IMR-90 (cell line): ENCODE results near the gene NALCN. TPM values are rescaled to one million over a fixed set of nuclear protein-coding genes. Genes with fewer than 3 reads are reported as not detected.

Experiments
- ATAC-seq: fragments of 200-7000 bp; cut with Tn5 transposase; 2 replicates; pipeline ENCODE4 v1.9.1; 2020; ENCODE audit warnings: low read depth, mild to moderate bottlenecking, moderate library complexity
- BruUV-seq: library from RNA; stranded (reverse); fragments of 400-500 nt; replicated peaks from 2 replicates; lab custom pipeline; 2021; lab: Mats Ljungman, UMichigan
- CTCF ChIA-PET: fragments of 300-600 bp; formaldehyde crosslinking; extraction: SDS; loops from one replicate; lab custom pipeline; 2021; ENCODE audit warnings: antibody characterized with exemption; lab: Yijun Ruan, JAX
- POLR2A ChIA-PET: fragments of 300-600 bp; sonication (Branson Sonifier 250); formaldehyde crosslinking; loops from one replicate; lab custom pipeline; 2022; ENCODE audit warnings: antibody characterized with exemption; ENCODE audit not compliant: unreplicated experiment; lab: Charles Lee
- DNase-seq: peaks from one replicate; pipeline ENCODE4 v3.0.0; 2013
- H2AFZ ChIP-seq: replicated peaks from 2 replicates; pipeline ENCODE3; 2013; ENCODE audit warnings: low read length, mild to moderate bottlenecking; ENCODE audit not compliant: poor library complexity
- H2AK5ac ChIP-seq: 2 replicates; pipeline ENCODE4 v1.6.1; 2013; ENCODE audit warnings: low read depth, low read length, inconsistent platforms
- H2AK9ac ChIP-seq: replicated peaks from 2 replicates; pipeline ENCODE3; 2013; ENCODE audit warnings: mild to moderate bottlenecking, low read depth, low read length, moderate library complexity; ENCODE audit not compliant: poor library complexity
- H2BK120ac ChIP-seq: 2 replicates; pipeline ENCODE4 v1.6.1; 2013; ENCODE audit warnings: low read depth, low read length, inconsistent platforms
- H2BK15ac ChIP-seq: 3 replicates; pipeline ENCODE4 v1.6.1; 2013; ENCODE audit warnings: low read depth, low read length, inconsistent platforms
- H2BK20ac ChIP-seq: 2 replicates; pipeline ENCODE4 v1.6.1; 2013; ENCODE audit warnings: low read depth, mild to moderate bottlenecking, inconsistent platforms, low read length, moderate library complexity
- H2BK5ac ChIP-seq: 2 replicates; pipeline ENCODE4 v1.6.1; 2013; ENCODE audit warnings: mild to moderate bottlenecking, low read depth, low read length, inconsistent platforms; ENCODE audit not compliant: poor library complexity, severe bottlenecking
- H3K14ac ChIP-seq: replicated peaks from 2 replicates; pipeline ENCODE4 v1.6.1; 2013; ENCODE audit warnings: low read depth, low read length, inconsistent platforms
- H3K18ac ChIP-seq: 2 replicates; pipeline ENCODE4 v1.6.1; 2013; ENCODE audit warnings: low read depth, low read length, control low read depth
- H3K23ac ChIP-seq: 2 replicates; pipeline ENCODE4 v1.6.1; 2013; ENCODE audit warnings: low read depth, low read length, inconsistent platforms
- H3K27ac ChIP-seq: 2 replicates; pipeline ENCODE4 v1.5.1; 2013; ENCODE audit warnings: mild to moderate bottlenecking, control low read depth, low read length; ENCODE audit not compliant: insufficient read depth
- H3K27me3 ChIP-seq: 2 replicates; pipeline ENCODE4 v1.6.1; 2013; ENCODE audit warnings: low read length; ENCODE audit not compliant: control insufficient read depth, insufficient read depth
- H3K36me3 ChIP-seq: 2 replicates; pipeline ENCODE4 v1.6.1; 2013; ENCODE audit warnings: low read length, mixed read lengths; ENCODE audit not compliant: control insufficient read depth, insufficient read depth
- H3K4ac ChIP-seq: 2 replicates; pipeline ENCODE4 v1.6.1; 2013; ENCODE audit warnings: low read depth, low read length, inconsistent platforms
- H3K4me1 ChIP-seq: 2 replicates; pipeline ENCODE4 v1.6.1; 2013; ENCODE audit warnings: low read length, mixed read lengths; ENCODE audit not compliant: control insufficient read depth, insufficient read depth
- H3K4me2 ChIP-seq: 2 replicates; pipeline ENCODE4 v1.6.1; 2013; ENCODE audit warnings: low read depth, mild to moderate bottlenecking, control low read depth, low read length, moderate library complexity
- H3K4me3 ChIP-seq: 2 replicates; pipeline ENCODE4 v1.5.1; 2013; ENCODE audit warnings: low read depth, mild to moderate bottlenecking, control low read depth, low read length, moderate library complexity; ENCODE audit not compliant: insufficient read depth
- H3K56ac ChIP-seq: 2 replicates; pipeline ENCODE4 v1.6.1; 2013; ENCODE audit warnings: low read length, inconsistent platforms; ENCODE audit not compliant: insufficient read depth; ENCODE audit errors: extremely low read depth
- H3K79me1 ChIP-seq, 2 experiments: 2 replicates each; pipeline ENCODE4 v1.6.1; 2013; ENCODE audit warnings: low read length in 2 of 2, inconsistent platforms in 1 of 2, low read depth in 1 of 2
- H3K9ac ChIP-seq: 2 replicates; pipeline ENCODE4 v1.6.1; 2013; ENCODE audit warnings: low read depth, low read length, control low read depth
- H3K9me1 ChIP-seq: 2 replicates; pipeline ENCODE4 v1.6.1; 2013; ENCODE audit warnings: low read length, inconsistent platforms; ENCODE audit not compliant: insufficient read depth
- H3K9me3 ChIP-seq: 2 replicates; pipeline ENCODE4 v1.6.1; 2013; ENCODE audit warnings: low read length; ENCODE audit not compliant: control insufficient read depth, insufficient read depth
- H4K20me1 ChIP-seq: 2 replicates; pipeline ENCODE4 v1.6.1; 2013; ENCODE audit warnings: low read length, inconsistent platforms; ENCODE audit not compliant: insufficient read depth
- H4K5ac ChIP-seq: 2 replicates; pipeline ENCODE4 v1.6.1; 2013; ENCODE audit warnings: mild to moderate bottlenecking, low read depth, low read length, control low read depth
- H4K8ac ChIP-seq, 2 experiments: 2 replicates each; pipeline ENCODE4 v1.6.1; 2013; ENCODE audit warnings: low read depth in 2 of 2, low read length in 2 of 2, control low read depth in 1 of 2, inconsistent platforms in 1 of 2
- H4K91ac ChIP-seq: 2 replicates; pipeline ENCODE4 v1.6.1; 2013; ENCODE audit warnings: low read depth, low read length, inconsistent platforms; ENCODE audit not compliant: insufficient read depth
- NFE2L2 ChIP-seq: fragments of 150-350 bp; IDR thresholded peaks from 2 replicates; pipeline ENCODE4 v1.6.1; 2016; ENCODE audit warnings: low read depth, mild to moderate bottlenecking, low read length
- POLR2A ChIP-seq: IDR thresholded peaks from 2 replicates; pipeline ENCODE4 v1.6.1; 2012; ENCODE audit warnings: mild to moderate bottlenecking, low read depth, low read length
- RAD21 ChIP-seq: IDR thresholded peaks from 2 replicates; pipeline ENCODE4 v1.6.1; 2012; ENCODE audit warnings: low read length, improper control_type of control experiment
- RFX5 ChIP-seq: IDR thresholded peaks from 2 replicates; pipeline ENCODE4 v1.8.0; 2012; ENCODE audit warnings: low read depth, mild to moderate bottlenecking, low read length, moderate library complexity
- WGBS, 2 experiments: methylation state at CpG; one replicate each; pipeline versions ENCODE4 v1.1.5 to v1.1.7; 2013; ENCODE audit warnings: missing lambda C conversion rate in 2 of 2; ENCODE audit not compliant: insufficient read length in 1 of 2; ENCODE audit errors: extremely low coverage in 2 of 2; 5-methylcytosine and 5-hydroxymethylcytosine counted together
- dilution Hi-C: fragments of 300-500 bp; cut with HindIII; formaldehyde crosslinking; loops from one replicate; pipeline ENCODE4 v1.14.3; 2018; ENCODE audit warnings: low sequenced_read_pairs; ENCODE audit not compliant: unreplicated experiment
- in situ Hi-C: fragments of 300-500 bp; cut with MboI; formaldehyde crosslinking; loops from 3 replicates; pipeline ENCODE4 v1.14.3; 2019; ENCODE audit warnings: low sequenced_read_pairs, inconsistent platforms, mixed read lengths
- intact Hi-C: fragments of 100-400 bp; cut with micrococcal nuclease; formaldehyde crosslinking; loops from 2 replicates; pipeline ENCODE4 v1.10.0; 2022
- polyA plus RNA-seq, 3 experiments: library from polyadenylated mRNA; depleted of rRNA; stranded (reverse); fragments of >200 nt; gene quantifications; 2 replicates each; pipeline ENCODE4 v1.2.3, GENCODE V29; 2012; ENCODE audit warnings: low replicate concordance in 1 of 3
- total RNA-seq: library from RNA; depleted of rRNA; stranded (reverse); fragments of >200 nt; gene quantifications from 2 replicates; pipeline ENCODE4 v1.2.3, GENCODE V29; 2012

NALCN gene
- total and polyA plus RNA-seq, 2 of the 4 experiments (the other 2 are of a cell fraction): 2.9 to 4.8 TPM

DNA sequence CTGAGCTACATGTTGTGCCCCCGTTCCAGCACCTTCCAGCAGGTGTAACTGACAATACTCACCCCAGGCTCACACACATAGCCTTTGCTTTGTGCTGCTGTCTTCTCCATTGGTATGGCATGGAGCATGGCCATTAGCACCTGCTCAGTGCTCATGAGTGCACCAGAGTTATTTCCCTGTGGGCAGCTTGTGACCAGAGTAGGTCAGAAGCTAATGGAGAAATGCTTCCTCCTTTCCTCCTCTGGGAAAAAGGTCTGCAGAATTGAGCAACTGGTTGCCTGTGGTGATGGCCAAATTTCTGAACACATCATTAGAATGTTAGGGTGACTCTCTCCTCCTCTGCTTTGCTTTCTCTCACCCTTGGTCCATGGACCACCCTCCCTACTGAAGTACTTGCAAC is 397.2 kb downstream of the NALCN start:
- ChIA-PET POLR2A (no interaction called here), CTCF (no interaction called here)
- Histone ChIP-seq H3K14ac (no peak overlapping the region), H2AK9ac (peak overlapping the region; percentile 86), H4K8ac (no peak overlapping the region), H2AFZ (peak overlapping the region; percentile 71), H3K18ac (peak overlapping the region; percentile 69; the same call in 1 of the 2 replicates), H2BK20ac (peak overlapping the region; percentile 57; the same call in 1 of the 2 replicates), H2BK15ac (no peak overlapping the region), H4K91ac (no peak overlapping the region; the same call in 1 of the 2 replicates), H3K9ac (no peak overlapping the region), H3K4me1 (peaks cover 2% of the 10 kb centered on the region), H2AK5ac (0 out of 2 replicates have a peak overlapping the region, but pooled peaks have one; percentile 0), H3K79me1 (no peaks in the 10 kb centered on the region), H2BK5ac (no peak overlapping the region), H3K27me3 (no peaks in the 10 kb centered on the region), H3K9me3 (no peaks in the 10 kb centered on the region), H3K23ac (no peak overlapping the region), H3K9me1 (no peaks in the 10 kb centered on the region; the same call in 1 of the 2 replicates), H4K5ac (no peak overlapping the region), H3K4ac (peak overlapping the region; percentile 46; the same call in 1 of the 2 replicates), H3K56ac (no peak overlapping the region), H2BK120ac (no peak overlapping the region; the same call in 1 of the 2 replicates), H3K4me3 (no peak overlapping the region), H3K36me3 (no peaks in the 10 kb centered on the region), H3K27ac (no peak overlapping the region), H3K4me2 (no peak overlapping the region), H4K20me1 (no peaks in the 10 kb centered on the region)
- dilution Hi-C loops (no loop called here), intact Hi-C loops (no loop called here), in situ Hi-C loops (no loop called here)
- DNase-seq: no peak
- TF ChIP-seq NFE2L2 (no peak), RAD21 (no peak), POLR2A (no peak), RFX5 (no peak)
- ATAC-seq: no peak
- BruUV-seq: no TSS peak
- WGBS, 2 experiments: no CpG with 5 or more reads among the region's 1 CpG
